Activated T-helper 1 cell treated with anti-CD3 and anti-CD28 coated beads, Interleukin-2, amount 50 U/mL, for 16 hours (primary cell): ENCODE data around the gene NKD1.

Experiments used
- DNase-seq, 2 donors: peaks; one replicate each; pipeline ENCODE4 v3.0.0-alpha.2; 2020; ENCODE audit warnings: low read depth in 1 of 2, low spot score in 1 of 2

Gene NKD1

DNA sequence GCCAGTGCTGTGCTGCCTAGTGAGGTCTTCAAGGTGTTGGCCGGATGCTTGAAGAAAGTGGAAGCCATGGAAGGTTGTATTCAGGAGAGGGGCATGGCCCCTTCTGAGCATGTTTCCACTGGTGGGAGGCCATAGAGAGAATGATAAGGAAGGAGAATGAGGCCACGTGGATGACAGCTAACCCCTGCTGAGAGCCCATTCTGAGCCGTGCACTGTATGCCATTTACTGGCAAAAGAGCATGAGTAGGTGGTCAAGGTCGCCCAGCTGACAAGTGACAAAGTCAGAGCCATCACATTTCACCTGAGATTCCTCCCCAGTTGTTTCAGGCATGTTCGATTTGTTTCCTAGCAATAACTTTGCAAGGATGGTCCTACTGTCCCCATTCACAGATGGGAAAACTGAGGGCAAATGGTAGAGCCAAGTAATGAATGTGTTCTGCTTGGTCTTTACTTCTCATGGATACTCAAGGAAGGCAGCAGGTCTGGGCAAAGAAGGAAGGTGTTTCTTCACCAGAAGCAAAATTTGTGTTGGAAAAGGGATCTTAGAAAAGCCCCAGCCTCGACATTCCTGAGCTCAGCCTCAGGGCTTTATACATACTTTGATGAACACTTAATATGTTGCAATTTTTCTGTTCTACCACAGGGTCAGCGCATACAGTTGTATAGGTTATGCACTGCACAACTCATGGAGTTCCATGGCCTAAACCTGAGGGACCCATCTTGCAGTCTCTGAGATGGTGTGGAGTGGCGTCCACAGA lies 10.5 kb upstream of the NKD1 start:
- no peak for DNase-seq

DNA sequence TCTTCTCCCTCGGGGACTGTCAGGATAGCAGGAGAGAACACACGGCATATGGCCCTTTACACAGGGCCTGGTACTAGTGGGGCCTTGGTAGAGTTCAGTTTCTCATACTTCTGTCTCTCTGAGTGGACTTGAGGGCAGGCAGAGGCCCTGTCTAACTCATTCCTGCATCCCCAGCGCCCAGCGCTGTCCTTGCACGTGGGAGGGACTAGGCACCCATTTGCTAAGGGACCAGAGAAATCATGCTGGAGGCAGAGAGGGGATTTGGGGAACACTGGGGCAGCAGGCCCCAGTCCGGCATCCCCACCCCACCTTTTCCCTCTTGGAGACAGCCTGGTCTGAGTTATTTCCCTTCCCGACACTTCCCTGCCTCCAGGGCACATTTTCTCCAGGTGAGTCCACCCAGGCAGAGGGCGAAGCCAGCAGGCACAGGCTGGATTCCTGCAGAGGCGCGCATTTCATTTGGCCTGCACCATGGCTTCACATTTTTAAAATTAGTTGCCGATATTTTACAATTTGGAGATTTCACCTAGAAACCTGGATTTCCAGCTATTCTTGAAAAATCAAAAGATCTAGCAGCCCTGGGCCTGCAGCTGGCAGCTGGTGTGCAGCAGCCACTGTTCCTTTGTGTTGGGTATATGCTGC lies 9.7 kb upstream of the NKD1 start:
- no peak for DNase-seq

DNA sequence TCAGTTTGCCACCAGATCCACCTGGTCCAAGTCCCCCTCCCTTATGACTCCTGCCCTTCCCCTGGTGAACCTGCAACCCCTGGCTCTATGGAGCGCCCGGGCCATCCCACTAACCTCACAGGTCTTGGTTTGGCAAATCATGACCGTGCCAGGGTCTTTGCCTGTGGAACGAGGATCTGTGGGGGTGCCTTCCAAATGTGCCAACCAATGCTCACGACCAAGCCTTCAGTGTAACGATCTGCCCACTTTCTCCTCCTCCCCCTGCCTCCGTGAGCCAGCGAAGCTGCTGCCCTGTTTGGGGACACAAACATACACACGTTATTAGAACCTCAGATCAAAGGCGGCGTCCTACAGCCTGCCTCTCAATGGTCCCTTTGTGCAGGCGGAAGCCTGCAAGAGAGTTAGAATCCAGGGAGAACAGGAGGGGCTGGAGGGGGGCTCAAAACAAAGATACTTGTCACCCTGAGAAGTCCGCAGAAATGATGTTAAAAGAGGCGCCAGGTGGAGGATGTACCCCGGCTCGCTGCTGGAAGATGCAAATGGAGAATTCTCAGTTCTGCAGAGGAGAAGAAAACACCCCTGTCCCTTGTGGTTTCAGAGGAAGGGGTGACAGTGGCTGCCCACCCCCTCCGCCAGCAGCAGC lies 9.0 kb upstream of the NKD1 start:
- no peak for DNase-seq

DNA sequence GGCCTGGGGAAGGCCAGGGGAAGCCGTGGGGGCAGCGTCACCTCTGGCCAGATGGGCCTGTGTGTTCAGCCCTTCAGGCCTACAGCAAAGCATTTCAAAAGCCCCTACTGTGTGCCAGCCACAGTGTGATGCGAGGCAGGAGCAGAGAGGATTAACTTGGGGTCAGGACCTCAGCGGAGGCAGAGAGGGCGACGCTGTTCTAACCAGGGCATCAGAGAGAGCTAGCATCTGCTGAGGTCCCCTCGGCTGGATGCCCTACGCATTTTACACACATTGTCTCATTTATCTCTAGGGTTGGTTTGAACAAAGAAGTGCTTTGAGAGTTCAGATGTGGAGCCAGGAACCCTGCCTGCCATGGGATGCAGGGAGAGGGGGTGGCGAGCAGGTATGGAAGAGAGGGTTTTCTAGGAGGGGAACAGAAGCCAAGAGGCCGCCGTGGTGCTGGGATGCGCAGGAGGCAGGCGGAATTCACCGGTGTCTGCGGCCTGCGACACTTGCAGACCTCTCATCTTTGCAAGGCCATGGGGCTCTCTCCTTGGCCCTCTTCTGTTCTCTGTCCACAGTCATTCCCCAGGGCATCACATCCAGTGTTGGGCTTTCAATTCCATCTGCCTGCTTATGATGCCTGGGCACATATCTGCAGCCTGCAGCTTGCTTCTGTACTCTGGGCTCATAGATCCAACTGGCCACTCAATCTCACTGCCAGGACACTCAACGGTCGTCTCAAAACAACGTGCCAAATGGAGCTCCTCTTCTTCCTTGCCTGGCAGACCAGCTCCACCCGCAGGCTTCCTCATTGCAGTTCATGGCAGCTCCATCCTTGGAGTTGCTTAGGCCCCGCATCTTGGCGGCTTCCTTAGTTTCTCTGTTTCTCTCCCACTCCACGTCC lies 8.1 kb upstream of the NKD1 start:
- DNase-seq: no peak

DNA sequence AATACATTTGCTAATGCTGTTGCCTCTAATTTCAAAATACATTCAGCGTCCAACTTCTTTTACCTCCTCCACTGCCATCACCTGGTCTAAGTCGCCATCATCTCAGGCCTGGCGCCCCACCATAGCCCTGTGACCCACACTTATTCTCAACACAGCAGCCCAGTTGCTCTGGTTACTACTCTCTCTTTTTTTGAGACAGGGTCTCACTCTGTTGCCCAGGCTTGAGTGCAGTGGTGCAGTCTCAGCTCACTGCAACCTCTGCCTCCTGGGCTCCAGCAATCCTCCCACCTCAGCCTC lies 7.5 kb upstream of the NKD1 start:
- no peak for DNase-seq

DNA sequence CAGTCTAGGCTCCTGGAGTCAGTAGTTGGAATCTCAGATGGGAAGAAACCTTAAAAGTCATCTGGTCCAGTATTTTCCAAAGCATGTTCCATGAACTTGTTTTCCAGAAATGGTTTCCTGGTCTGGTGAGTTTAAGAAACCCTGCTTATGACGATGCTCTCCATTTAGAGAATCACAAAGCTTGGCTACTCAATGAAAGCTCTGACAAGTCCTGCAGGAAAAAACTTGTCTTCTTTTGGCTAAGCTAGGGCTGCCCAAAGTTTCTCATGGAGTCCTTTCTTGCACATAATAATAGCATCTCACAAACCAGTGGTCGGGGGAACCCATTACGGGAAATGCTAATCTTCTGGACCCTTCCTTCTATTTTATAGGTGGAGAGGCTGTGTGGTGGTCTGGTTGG lies 5.5 kb upstream of the NKD1 start:
- DNase-seq: no peak

DNA sequence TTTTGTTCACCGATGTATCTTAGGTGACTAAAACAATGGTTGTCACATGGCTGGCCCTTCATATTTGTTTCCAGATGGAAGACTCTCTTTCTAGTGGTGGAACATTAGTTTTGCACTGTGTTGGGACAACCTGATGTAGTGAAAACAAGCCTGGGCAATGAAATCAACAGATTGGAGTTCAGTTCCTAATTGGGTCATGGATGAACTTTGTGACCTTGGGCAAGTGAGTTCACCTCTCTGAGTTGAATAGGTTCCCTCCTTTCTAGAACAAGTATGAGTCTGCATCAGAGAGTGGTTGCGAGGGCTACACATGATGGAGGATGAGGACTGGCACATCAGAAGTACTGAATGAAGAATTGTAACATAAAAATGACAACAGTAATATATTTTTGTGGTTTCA lies 2.1 kb upstream of the NKD1 start:
- no peak for DNase-seq

DNA sequence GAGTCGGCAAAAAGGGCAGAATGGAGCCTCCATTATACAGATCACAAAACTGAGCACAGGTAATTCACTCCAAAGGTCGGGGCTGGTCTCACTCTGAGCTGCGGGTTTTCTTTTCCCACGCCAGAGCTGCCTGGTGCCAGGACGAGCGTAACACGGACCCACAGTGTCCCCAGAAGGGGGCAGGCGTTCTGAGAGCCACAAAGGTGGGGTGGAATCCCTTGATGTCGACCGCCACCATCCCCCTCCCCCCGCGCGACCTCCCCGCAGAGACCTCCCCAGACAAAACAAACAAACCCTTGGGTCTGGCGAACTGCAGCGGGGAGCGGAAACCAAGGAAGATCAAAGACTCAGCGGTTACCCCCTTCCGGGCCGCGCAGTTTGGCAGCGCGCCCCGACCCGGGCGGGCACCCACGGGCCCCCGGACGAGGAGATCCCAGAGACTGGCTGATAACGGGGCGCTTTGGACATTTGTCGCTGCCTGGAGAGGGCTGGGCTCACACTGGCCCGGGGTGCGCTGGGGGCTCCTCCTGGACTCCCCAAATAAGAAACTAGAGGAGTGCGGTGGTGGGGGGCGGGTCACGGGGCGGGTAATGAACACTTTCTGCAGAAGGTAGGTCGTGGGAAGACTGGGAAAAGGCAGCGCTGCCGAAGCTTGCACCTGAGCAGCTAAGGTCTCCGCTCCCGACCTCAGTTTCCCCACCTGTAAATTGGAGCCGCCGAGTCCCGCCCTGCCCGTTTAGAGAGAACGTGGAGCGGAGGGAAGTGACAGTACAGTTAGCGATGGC lies 664 bp upstream of the NKD1 start:
- DNase-seq: peak; percentile 68

DNA sequence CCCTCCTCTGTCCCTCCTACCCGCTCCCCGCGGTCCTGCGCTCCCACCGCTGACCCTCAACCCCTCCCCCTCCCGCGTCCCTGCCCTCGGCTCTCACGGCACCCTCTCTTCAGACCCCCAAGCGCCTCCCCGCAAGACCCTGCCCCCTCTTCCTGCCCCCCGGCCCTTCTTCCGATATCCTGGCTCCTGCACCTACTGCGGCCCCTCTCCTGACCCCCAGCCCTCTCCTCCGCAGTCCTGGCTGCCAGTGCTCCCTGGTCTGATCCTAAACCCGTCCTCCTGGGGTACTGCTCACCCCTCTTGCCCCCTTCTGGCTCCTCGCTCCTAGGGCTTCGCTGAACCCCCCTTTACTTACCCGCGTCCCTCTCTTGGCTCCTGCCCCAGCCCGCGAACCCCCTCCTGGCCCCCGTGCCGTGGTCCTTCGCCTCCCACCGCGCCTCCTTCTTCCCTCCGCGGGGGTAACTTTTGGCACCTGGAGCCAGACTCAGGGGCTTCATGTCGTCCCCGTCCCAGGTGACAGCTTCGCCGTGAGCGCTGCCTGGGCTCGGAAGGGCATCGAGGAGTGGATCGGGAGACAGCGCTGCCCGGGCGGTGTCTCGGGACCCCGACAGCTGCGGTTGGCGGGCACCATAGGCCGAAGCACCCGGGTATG lies 839 bp downstream of the NKD1 start:
- DNase-seq: no peak

DNA sequence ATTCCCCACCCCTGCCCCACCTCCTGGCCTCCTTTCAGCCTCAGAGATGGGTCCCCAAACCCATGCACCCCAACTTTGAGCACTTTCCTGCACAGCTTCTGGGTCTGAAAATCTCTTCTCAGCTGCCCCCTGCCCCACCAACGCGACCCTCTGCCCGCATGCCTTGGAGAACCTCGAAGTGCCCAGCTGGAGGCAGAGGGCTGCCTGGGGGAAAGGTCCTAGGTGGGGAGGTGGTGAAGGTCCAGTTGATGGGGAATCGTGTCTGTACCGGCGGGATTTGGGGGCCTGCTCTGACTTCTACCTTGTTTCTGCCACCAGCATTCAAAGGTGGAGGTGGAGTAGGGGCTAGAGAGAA lies 1.3 kb downstream of the NKD1 start:
- no peak for DNase-seq

DNA sequence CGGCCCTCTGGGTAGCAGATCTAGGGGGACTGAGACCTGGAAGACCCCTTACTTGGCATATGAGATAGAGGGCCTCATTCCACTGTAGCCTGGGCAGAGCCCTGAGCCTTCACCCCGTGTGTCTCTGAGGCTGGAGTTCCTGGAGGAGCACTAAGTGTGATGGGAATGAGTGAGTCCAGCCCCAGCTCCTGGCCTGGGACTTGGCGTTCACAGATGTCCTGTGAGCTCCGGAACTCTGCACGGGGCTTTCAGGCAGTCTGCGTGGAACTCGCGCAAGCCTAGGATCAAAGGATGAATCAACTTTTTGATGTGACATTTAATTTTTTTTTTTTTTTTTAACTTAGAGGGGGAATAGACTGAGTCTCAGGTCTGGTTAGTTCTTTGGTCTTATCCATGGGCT lies 1.8 kb downstream of the NKD1 start:
- DNase-seq: no peak

DNA sequence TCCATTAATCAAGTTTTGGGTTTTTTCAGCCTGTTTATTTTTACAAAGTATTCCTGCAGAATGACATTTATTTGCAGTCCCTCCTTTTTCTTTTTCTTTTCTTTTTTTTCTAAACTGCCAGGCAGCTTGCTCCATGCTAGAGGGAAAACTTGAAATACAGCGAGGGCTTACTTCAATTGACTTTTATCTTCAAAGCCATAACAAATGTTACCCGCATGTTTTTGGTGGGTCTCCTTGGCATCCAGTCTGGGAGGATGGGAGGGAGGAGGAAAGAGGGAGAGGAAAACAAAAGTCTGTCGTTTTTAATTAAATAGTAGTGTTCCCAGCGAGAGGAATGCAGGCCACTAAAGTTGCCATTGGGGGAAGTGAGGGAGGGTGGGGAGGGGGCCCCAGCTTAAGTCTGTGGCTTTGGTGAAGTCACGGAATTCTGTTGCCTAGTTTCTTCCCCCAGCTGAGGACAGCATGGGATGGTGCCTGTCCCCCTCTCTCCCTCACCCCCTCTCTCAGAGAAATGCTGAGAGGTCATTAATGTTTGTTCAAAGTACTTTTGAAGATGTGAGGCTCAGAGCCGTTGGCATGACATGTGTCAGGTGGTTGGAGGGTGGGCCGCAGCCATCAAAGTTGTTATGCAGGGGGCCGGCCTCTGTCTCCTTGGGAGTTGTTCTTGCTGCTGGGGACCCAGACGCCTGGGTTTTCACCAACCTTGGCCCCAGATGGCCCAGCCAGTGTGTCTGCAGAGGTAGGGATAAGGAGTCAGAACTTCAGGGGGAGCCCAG lies 2.9 kb downstream of the NKD1 start:
- DNase-seq: no peak

DNA sequence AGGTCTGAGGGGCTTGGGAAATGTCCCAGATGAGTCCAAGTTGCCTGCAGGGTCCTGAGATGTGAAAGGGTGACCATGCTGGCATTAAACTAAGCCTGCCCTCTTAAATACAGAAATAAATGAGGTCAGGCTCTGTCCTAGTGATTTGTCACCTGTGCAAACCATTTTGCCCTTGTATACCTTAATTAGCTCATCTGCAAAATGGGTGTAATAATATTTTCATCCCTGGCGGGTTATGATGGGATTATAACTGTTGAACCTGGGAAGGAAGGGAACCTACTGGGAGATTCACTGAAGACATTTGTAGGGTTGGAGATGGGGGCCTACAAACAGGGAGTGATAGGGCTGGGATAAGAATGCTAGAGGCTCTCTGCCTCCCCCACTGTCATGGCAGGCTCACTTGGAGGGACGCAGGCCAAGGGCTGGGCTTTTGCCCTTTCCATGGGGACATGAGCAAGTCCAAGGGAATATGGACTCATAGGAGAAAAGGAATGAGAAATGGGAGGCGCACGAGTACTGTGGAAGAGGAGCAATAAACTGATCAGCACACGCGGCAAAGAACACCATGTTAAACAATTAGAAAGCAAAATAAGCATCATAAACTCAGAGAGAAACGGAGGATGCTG lies 4.4 kb downstream of the NKD1 start:
- DNase-seq: no peak

DNA sequence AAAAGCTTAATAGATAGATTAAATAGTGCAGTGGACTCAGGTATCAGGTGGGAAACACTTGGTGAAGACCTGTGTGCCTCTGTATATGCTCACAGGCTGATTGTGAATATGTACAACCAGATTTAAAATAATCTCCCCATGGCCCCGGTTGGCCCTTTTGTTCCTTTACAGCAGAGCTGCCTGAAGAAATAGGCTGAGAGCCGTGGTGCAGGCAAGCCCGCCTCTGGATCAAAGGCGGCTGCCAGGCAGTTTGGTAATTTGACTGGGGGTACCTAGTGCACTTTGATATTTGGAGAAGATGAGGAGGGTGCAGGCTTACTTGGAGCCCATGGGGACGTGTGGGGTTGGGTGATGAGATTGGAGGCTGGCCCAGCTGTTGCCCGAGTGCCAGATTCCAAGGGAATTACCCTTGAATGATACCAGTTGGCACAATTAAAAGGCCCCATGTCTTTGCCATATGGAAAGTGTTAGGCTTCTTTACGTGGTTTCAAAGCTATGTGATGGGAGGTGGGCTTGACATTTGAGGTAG lies 5.0 kb downstream of the NKD1 start:
- no peak for DNase-seq

DNA sequence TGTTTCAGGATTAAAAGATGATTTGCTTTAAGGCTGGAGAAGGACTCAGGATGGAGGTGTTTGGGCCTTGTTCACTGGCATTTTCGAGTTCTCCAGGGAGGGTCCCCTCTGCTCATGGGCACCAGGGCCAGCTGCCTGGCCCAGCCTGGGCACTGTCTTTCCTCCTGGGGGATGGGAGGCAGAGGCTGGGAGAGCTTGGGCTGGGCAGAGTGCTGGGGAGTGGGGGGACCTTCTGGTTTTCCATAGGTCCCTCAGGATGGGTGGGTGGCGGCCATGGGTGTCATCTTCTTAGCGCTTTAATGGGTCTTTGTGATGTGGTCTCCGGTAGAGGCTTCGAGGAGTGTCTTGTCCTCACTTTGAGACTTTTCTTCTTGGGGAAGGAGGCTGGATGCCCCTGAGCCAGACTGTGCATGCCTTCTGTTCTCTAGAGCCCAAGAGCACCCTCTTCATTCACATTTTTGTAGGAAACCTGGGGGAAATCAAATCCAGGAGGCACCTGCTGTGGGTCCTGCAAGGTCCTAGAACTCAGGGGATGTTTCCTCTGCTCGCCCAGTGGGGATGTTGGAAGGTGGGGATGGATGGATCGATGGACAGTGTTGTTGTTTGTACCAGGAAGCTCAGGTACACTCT lies 5.7 kb downstream of the NKD1 start:
- no peak for DNase-seq

DNA sequence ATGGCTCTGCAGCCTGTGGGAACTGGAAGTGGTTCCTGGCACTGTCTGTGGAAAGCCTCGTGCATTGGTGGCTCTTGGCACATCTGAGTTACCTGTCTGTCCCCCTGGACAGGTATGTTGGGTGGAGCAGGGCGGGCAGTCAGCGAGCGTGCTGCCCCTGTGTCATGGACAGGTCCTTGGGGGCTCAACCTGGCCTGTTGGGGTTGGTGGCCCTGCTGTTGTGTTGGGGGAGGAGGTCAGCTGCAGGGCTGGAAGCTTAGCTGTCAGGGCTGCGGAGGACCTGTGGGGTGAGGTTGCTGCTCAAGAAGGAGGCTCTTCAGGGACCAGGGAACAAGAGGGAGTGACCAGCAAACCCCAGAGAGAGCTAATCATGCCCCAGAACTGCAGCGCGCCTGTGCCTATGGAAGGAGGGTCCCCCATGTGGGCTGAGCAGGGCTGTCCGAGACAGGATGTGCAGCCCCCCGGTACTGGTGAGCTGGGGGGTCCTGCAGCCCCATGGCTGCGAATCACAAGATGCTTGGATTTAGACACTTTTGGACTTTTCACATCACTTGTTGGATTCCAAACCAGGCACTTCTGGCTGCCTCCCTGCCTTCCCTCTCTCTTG lies 7.2 kb downstream of the NKD1 start:
- no peak for DNase-seq

DNA sequence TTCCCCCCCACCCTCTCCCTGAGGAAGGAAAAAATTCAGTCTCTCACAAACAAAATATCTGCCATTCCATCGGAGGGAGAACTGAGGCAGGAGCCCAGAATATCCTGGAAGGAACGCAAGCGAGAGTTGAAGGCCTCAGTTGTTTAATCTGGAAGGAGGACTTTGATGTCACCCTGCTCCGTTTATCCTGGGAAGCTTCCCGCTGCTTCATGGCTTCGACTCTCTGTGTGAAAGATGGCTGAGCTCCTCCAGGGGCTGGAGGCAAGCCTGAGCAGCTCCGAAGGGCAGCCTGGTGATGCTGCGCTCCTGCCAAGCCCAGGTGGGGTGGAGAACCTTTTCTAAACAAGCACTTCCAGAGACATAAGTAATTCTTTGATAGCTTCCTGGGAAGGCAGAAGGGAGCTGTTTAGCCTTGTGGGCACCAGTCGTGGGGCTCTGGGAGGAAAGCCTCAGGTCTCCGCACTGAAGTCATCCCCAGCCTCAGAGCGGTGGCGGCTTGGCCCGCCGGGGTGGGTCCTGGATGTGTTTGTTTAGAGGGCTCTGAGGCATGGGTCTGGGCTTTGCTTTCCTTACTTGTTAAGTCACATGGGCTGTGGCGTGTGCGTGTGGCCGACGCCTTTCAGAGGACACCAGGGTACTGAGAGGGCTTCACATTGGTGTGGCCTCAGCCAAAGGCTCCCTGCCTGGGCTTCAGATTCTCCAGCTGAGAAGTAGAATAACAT lies 7.9 kb downstream of the NKD1 start:
- no peak for DNase-seq

DNA sequence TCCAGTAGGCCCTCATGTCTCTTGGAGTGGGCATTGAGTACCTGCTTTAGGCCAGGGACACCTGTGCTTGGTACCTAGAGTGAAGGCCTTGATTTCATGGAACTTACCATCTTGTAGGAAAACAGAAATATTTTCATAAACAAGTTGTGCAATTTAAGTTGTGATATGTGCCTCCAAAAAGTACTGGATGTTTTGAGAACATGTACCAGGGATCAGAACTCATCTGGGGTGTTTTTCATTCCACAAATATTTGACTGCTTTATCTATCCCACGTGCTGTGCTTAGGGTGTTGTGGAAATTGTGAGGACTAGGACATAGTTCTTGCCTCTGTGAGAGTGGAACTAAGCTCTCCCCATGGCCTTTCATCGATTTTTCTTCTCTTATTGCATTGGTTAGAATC lies 8.8 kb downstream of the NKD1 start:
- DNase-seq: no peak
